ENCODE measurements around the gene FAM193B.

FAM193B gene

GRCh38 chr5:177504086-177505056, 50.0 kb downstream of the FAM193B start:
- Histone ChIP-seq H3K9me3 (ENCODE audit: insufficient read depth, low read length) (no peaks in the 10 kb centered on the region), H3K9ac (ENCODE audit: insufficient read length, low read depth) (peak overlapping the region; percentile 3), H3K4me1 (ENCODE audit: insufficient read depth, insufficient read length) (peaks cover 15% of the 10 kb centered on the region), H3K36me3 (ENCODE audit: insufficient read depth, insufficient read length, low read length) (peaks cover 61% of the 10 kb centered on the region), H3K4me3 (ENCODE audit: insufficient read length, low read depth) (no peak overlapping the region), H3K27me3 (ENCODE audit: insufficient read depth, insufficient read length) (no peaks in the 10 kb centered on the region)
- TF ChIP-seq YY1 (IDR thresholded peaks at IDR 0.05; ENCODE audit: insufficient read depth, insufficient read length) (no peak), ZNF274 (IDR thresholded peaks at IDR 0.05; ENCODE audit: low read depth, low read length) (no peak), SUZ12 (IDR thresholded peaks at IDR 0.05; ENCODE audit: extremely low read depth, insufficient read depth, insufficient read length) (no peak)
- DNase-seq (ENCODE audit: low read depth, low spot score): no peak

GRCh38 chr5:177503351-177504085, 50.8 kb downstream of the FAM193B start:
- Histone ChIP-seq H3K4me3 (ENCODE audit: insufficient read length, low read depth) (no peak overlapping the region), H3K36me3 (ENCODE audit: insufficient read depth, insufficient read length, low read length) (peaks cover 53% of the 10 kb centered on the region), H3K9ac (ENCODE audit: insufficient read length, low read depth) (peak overlapping the region; percentile 3), H3K9me3 (ENCODE audit: insufficient read depth, low read length) (no peaks in the 10 kb centered on the region), H3K4me1 (ENCODE audit: insufficient read depth, insufficient read length) (peaks cover 13% of the 10 kb centered on the region), H3K27me3 (ENCODE audit: insufficient read depth, insufficient read length) (peaks cover 5% of the 10 kb centered on the region)
- no peak for TF ChIP-seq YY1 (IDR thresholded peaks at IDR 0.05; ENCODE audit: insufficient read depth, insufficient read length)
- no peak for TF ChIP-seq ZNF274 (IDR thresholded peaks at IDR 0.05; ENCODE audit: low read depth, low read length)
- TF ChIP-seq SUZ12 (IDR thresholded peaks at IDR 0.05; ENCODE audit: extremely low read depth, insufficient read depth, insufficient read length): no peak
- DNase-seq (ENCODE audit: low read depth, low spot score): no peak

GRCh38 chr5:177502886-177503285, 51.5 kb downstream of the FAM193B start:
- no peak for TF ChIP-seq YY1 (IDR thresholded peaks at IDR 0.05; ENCODE audit: insufficient read depth, insufficient read length)
- no peak for TF ChIP-seq ZNF274 (IDR thresholded peaks at IDR 0.05; ENCODE audit: low read depth, low read length)
- TF ChIP-seq SUZ12 (IDR thresholded peaks at IDR 0.05; ENCODE audit: extremely low read depth, insufficient read depth, insufficient read length): no peak
- peaks cover 11% of the 10 kb centered on the region for H3K27me3 ChIP-seq (ENCODE audit: insufficient read depth, insufficient read length)
- no peak for DNase-seq (ENCODE audit: low read depth, low spot score)
- no peak overlapping the region for H3K4me3 ChIP-seq (ENCODE audit: insufficient read length, low read depth)
- H3K9ac ChIP-seq (ENCODE audit: insufficient read length, low read depth): no peak overlapping the region
- H3K36me3 ChIP-seq (ENCODE audit: insufficient read depth, insufficient read length, low read length): peaks cover 46% of the 10 kb centered on the region
- H3K4me1 ChIP-seq (ENCODE audit: insufficient read depth, insufficient read length): peaks cover 15% of the 10 kb centered on the region
- H3K9me3 ChIP-seq (ENCODE audit: insufficient read depth, low read length): no peaks in the 10 kb centered on the region

GRCh38 chr5:177501874-177502678, 52.3 kb downstream of the FAM193B start:
- DNase-seq (ENCODE audit: low read depth, low spot score): no peak
- no peak for TF ChIP-seq SUZ12 (IDR thresholded peaks at IDR 0.05; ENCODE audit: extremely low read depth, insufficient read depth, insufficient read length)
- TF ChIP-seq YY1 (IDR thresholded peaks at IDR 0.05; ENCODE audit: insufficient read depth, insufficient read length): no peak
- no peak for TF ChIP-seq ZNF274 (IDR thresholded peaks at IDR 0.05; ENCODE audit: low read depth, low read length)
- Histone ChIP-seq H3K36me3 (ENCODE audit: insufficient read depth, insufficient read length, low read length) (peaks cover 38% of the 10 kb centered on the region), H3K4me3 (ENCODE audit: insufficient read length, low read depth) (no peak overlapping the region), H3K27me3 (ENCODE audit: insufficient read depth, insufficient read length) (peaks cover 11% of the 10 kb centered on the region), H3K4me1 (ENCODE audit: insufficient read depth, insufficient read length) (peaks cover 15% of the 10 kb centered on the region), H3K9me3 (ENCODE audit: insufficient read depth, low read length) (no peaks in the 10 kb centered on the region), H3K9ac (ENCODE audit: insufficient read length, low read depth) (peak overlapping the region; percentile 11)

GRCh38 chr5:177500685-177501522, 53.5 kb downstream of the FAM193B start:
- peak; percentile 79 for DNase-seq (ENCODE audit: low read depth, low spot score)
- Histone ChIP-seq H3K9me3 (ENCODE audit: insufficient read depth, low read length) (no peaks in the 10 kb centered on the region), H3K36me3 (ENCODE audit: insufficient read depth, insufficient read length, low read length) (peaks cover 42% of the 10 kb centered on the region), H3K4me3 (ENCODE audit: insufficient read length, low read depth) (no peak overlapping the region), H3K27me3 (ENCODE audit: insufficient read depth, insufficient read length) (peaks cover 11% of the 10 kb centered on the region), H3K9ac (ENCODE audit: insufficient read length, low read depth) (peak overlapping the region; percentile 39), H3K4me1 (ENCODE audit: insufficient read depth, insufficient read length) (peaks cover 17% of the 10 kb centered on the region)
- TF ChIP-seq YY1 (IDR thresholded peaks at IDR 0.05; ENCODE audit: insufficient read depth, insufficient read length): no peak
- TF ChIP-seq SUZ12 (IDR thresholded peaks at IDR 0.05; ENCODE audit: extremely low read depth, insufficient read depth, insufficient read length): no peak
- TF ChIP-seq ZNF274 (IDR thresholded peaks at IDR 0.05; ENCODE audit: low read depth, low read length): no peak

GRCh38 chr5:177499842-177500241, 54.5 kb downstream of the FAM193B start:
- no peak overlapping the region for H3K4me3 ChIP-seq (ENCODE audit: insufficient read length, low read depth)
- H3K4me1 ChIP-seq (ENCODE audit: insufficient read depth, insufficient read length): peaks cover 27% of the 10 kb centered on the region
- no peak overlapping the region for H3K9ac ChIP-seq (ENCODE audit: insufficient read length, low read depth)
- TF ChIP-seq ZNF274 (IDR thresholded peaks at IDR 0.05; ENCODE audit: low read depth, low read length): no peak
- TF ChIP-seq SUZ12 (IDR thresholded peaks at IDR 0.05; ENCODE audit: extremely low read depth, insufficient read depth, insufficient read length): no peak
- TF ChIP-seq YY1 (IDR thresholded peaks at IDR 0.05; ENCODE audit: insufficient read depth, insufficient read length): no peak
- no peaks in the 10 kb centered on the region for H3K9me3 ChIP-seq (ENCODE audit: insufficient read depth, low read length)
- H3K27me3 ChIP-seq (ENCODE audit: insufficient read depth, insufficient read length): peaks cover 11% of the 10 kb centered on the region
- DNase-seq (ENCODE audit: low read depth, low spot score): no peak
- peaks cover 45% of the 10 kb centered on the region for H3K36me3 ChIP-seq (ENCODE audit: insufficient read depth, insufficient read length, low read length)

All from NT2/D1 (cell line).